NCI-H2196 (cell line): Measurements from ENCODE around the gene YY2.
"Not testable (repeated sequence)": the region's sequence is repeated elsewhere in the genome, so short reads cannot be mapped to it uniquely, and the experiment has no call there.

Experiments used
- DNase-seq: peaks from one replicate; lab custom pipeline; 2025; ENCODE audit not compliant: unreplicated experiment; lab: John Stamatoyannopoulos, UW

YY2 gene

GRCh38 chrX:21855937-21856415 lies at the start of gene YY2:
TSS of gene YY2 (plus strand) at chrX:21855987. CDS start at chrX:21856485, 498 bp downstream.
- DNase-seq: no peak

- DNase-seq: no peak
These were observed 49.1 kb upstream of the YY2 start for GRCh38 chrX:21806691-21807090.

GRCh38 chrX:21811832-21812231 lies 44.0 kb upstream of the YY2 start:
- no peak for DNase-seq

GRCh38 chrX:21812628-21813027 lies 43.2 kb upstream of the YY2 start:
- DNase-seq: no peak

- no peak for DNase-seq
These were observed 42.0 kb upstream of the YY2 start for GRCh38 chrX:21813612-21814368.

- DNase-seq: no peak
These were observed 39.7 kb upstream of the YY2 start for GRCh38 chrX:21816136-21816535.

GRCh38 chrX:21820170-21820569 lies 35.6 kb upstream of the YY2 start:
- DNase-seq: not testable (repeated sequence)

- DNase-seq: no peak
These were observed 33.9 kb upstream of the YY2 start for GRCh38 chrX:21821875-21822274.

GRCh38 chrX:21831496-21831895 lies 24.3 kb upstream of the YY2 start:
- no peak for DNase-seq

GRCh38 chrX:21837056-21837455 lies 18.7 kb upstream of the YY2 start:
- DNase-seq: no peak

- DNase-seq: no peak
These were observed 16.9 kb upstream of the YY2 start for GRCh38 chrX:21838937-21839333.

GRCh38 chrX:21839334-21840192 lies 16.2 kb upstream of the YY2 start, which contains the start of gene MBTPS2:
TSS of gene MBTPS2 (plus strand) at chrX:21839617. CDS start at chrX:21839735, 118 bp downstream.
- DNase-seq: peak; percentile 68

GRCh38 chrX:21840193-21840545 lies 15.6 kb upstream of the YY2 start:
- no peak for DNase-seq

- DNase-seq: no peak
These were observed 12.6 kb upstream of the YY2 start for GRCh38 chrX:21843179-21843578.

GRCh38 chrX:21845096-21845495 lies 10.7 kb upstream of the YY2 start:
- DNase-seq: no peak

- DNase-seq: no peak
These were observed 8.4 kb upstream of the YY2 start for GRCh38 chrX:21847342-21847741.

GRCh38 chrX:21853578-21853977 lies 2.2 kb upstream of the YY2 start:
- DNase-seq: no peak

GRCh38 chrX:21856504-21856903 lies 717 bp downstream of the YY2 start:
- no peak for DNase-seq

- DNase-seq: no peak
These were observed 7.5 kb downstream of the YY2 start for GRCh38 chrX:21863241-21863640.

GRCh38 chrX:21865436-21865835 lies 9.6 kb downstream of the YY2 start:
- DNase-seq: no peak

- no peak for DNase-seq
These were observed 14.7 kb downstream of the YY2 start for GRCh38 chrX:21870494-21870893.
